IPS-20b (cell line): ENCODE data around the gene MIOX.

ENCODE experiments used
- H3K27ac ChIP-seq: one replicate; pipeline ENCODE4 v1.5.1; 2013; ENCODE audit warnings: low read length
- H3K27me3 ChIP-seq: 2 replicates; pipeline ENCODE4 v1.6.1; 2013; ENCODE audit warnings: mild to moderate bottlenecking, low read length, inconsistent platforms; ENCODE audit not compliant: insufficient read depth
- H3K36me3 ChIP-seq: 2 replicates; pipeline ENCODE4 v1.6.1; 2013; ENCODE audit warnings: low read depth, mild to moderate bottlenecking, inconsistent platforms, low read length, moderate library complexity; ENCODE audit not compliant: insufficient read depth
- H3K4me1 ChIP-seq: 2 replicates; pipeline ENCODE4 v1.6.1; 2013; ENCODE audit warnings: mild to moderate bottlenecking, control low read depth, inconsistent platforms, low read length, moderate library complexity; ENCODE audit not compliant: insufficient read depth
- H3K4me3 ChIP-seq: 2 replicates; pipeline ENCODE4 v1.5.1; 2013; ENCODE audit warnings: mild to moderate bottlenecking, low read length, inconsistent platforms
- H3K9ac ChIP-seq: 2 replicates; pipeline ENCODE4 v1.6.1; 2013; ENCODE audit warnings: low read depth, mild to moderate bottlenecking, inconsistent platforms, low read length, moderate library complexity
- H3K9me3 ChIP-seq: 2 replicates; pipeline ENCODE4 v1.6.1; 2013; ENCODE audit warnings: mild to moderate bottlenecking, low read depth, low read length, inconsistent platforms; ENCODE audit not compliant: insufficient read depth

Gene MIOX

DNA sequence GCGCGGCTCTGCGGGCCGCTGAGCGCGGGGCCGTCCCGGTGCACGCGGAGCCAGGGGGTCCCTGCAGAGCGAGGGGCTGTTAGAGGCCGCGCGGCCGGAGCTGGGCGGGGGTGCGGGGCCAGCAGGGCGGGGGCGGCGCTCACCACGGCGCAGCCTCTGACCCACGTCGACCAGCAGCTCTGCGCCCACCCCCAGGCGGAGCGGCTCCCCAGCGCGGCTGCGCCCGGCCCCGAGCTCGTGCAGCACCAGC lies 39.1 kb downstream of the MIOX start:
- Histone ChIP-seq H3K36me3 (peaks cover 35% of the 10 kb centered on the region), H3K27me3 (peaks cover 44% of the 10 kb centered on the region), H3K4me1 (peaks cover 3% of the 10 kb centered on the region; the same call in 1 of the 2 replicates), H3K9ac (peak overlapping the region; percentile 64; the same call in 1 of the 2 replicates), H3K4me3 (peak overlapping the region; percentile 77; the same call in 1 of the 2 replicates), H3K9me3 (no peaks in the 10 kb centered on the region), H3K27ac (no peak overlapping the region)

DNA sequence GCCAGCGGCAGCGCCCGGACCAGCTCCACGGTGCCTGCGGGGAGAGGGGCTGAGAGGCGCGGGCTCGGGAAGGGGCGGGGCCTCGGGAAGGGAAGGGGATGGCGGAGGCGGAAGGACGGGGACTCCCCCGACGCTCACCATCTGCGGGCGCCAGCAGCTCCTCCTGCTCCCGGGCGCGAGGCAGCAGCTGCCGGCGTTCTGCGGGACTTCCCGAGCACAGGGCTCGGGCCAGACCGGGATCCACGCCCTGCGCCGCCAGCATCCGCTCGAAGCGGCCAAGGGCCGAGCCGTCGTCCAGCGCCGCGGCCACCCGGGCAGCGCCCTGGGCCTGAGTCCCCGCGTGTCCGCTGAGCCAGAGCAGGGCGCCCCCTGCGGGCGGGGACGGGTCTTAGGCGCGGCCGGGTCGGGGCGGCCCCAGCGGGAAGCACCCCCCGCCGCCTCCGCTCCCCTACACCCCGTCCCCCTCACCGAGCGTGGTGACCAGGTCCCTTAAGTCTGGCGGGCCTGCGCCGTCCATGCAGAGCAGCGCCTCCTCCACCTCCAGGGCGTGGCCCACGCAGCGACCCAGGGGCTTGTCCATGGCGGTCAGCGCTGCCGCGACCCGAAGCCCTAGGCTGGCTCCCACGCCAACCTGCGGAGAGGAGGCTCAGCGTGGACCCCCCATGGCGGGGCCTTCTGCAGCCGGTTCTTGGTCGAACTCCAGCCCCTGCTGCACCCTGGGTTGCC lies 39.6 kb downstream of the MIOX start:
- Histone ChIP-seq H3K4me1 (peaks cover 3% of the 10 kb centered on the region; the same call in 1 of the 2 replicates), H3K4me3 (peak overlapping the region; percentile 77), H3K27ac (no peak overlapping the region), H3K9ac (peak overlapping the region; percentile 64; the same call in 1 of the 2 replicates), H3K9me3 (no peaks in the 10 kb centered on the region), H3K27me3 (peaks cover 49% of the 10 kb centered on the region), H3K36me3 (peaks cover 30% of the 10 kb centered on the region)

GRCh38 chr22:50526834-50527801 lies 40.5 kb downstream of the MIOX start:
- H3K9ac ChIP-seq: peak overlapping the region; percentile 64; the same call in 1 of the 2 replicates

DNA sequence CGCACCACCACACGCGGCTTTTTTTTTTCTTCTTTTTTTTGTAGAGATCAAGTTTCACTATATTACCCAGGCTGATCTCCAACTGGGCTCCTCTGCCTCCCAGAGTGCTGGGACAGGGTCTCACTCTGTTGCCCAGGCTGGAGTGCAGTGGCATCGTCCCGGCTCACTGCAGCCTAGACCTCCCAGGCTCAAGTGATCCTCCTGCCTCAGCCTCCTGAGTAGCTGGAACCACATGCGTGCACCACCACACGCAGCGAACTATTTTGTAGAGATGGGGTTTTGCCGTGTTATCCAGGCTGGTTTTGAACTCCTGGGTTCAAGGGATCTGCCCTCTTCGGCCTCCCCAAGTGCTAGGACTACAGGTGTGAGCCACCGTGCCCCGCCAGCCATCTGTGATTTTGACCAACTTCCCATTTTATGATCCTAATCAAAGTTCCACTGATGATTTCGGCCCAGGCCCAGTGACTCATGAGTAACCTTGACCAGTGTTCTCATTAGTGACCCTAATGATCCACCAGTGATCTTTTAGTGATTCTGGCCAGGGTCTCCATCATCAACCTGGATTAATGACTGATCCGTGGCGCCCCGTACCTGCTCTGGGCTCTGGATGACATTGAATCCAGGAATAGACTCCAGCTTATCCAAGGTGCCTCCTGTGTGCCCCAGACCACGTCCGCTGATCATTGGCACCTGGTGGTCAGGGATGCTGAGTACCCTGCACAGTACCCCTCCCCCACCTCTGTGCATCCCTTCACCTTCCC lies 41.4 kb downstream of the MIOX start:
- Histone ChIP-seq H3K36me3 (peaks cover 14% of the 10 kb centered on the region; the same call in 1 of the 2 replicates), H3K27me3 (peaks cover 67% of the 10 kb centered on the region), H3K4me1 (peaks cover 3% of the 10 kb centered on the region; the same call in 1 of the 2 replicates), H3K9me3 (no peaks in the 10 kb centered on the region), H3K27ac (no peak overlapping the region), H3K9ac (no peak overlapping the region), H3K4me3 (no peak overlapping the region)

More at GRCh38 chr22:50526834-50527801, 40.5 kb downstream of the MIOX start:
- Histone ChIP-seq H3K36me3 (peaks cover 24% of the 10 kb centered on the region), H3K27me3 (peaks cover 58% of the 10 kb centered on the region), H3K4me1 (peaks cover 3% of the 10 kb centered on the region; the same call in 1 of the 2 replicates), H3K9me3 (no peaks in the 10 kb centered on the region), H3K27ac (no peak overlapping the region), H3K4me3 (peak overlapping the region; percentile 77)

GRCh38 chr22:50528682-50529415 lies 42.2 kb downstream of the MIOX start:
- no peak overlapping the region for H3K4me3 ChIP-seq
- peaks cover 7% of the 10 kb centered on the region; the same call in 1 of the 2 replicates for H3K36me3 ChIP-seq
- no peaks in the 10 kb centered on the region for H3K9me3 ChIP-seq
- no peak overlapping the region for H3K9ac ChIP-seq
- H3K27ac ChIP-seq: no peak overlapping the region
- H3K4me1 ChIP-seq: peaks cover 3% of the 10 kb centered on the region; the same call in 1 of the 2 replicates
- peaks cover 75% of the 10 kb centered on the region for H3K27me3 ChIP-seq

DNA sequence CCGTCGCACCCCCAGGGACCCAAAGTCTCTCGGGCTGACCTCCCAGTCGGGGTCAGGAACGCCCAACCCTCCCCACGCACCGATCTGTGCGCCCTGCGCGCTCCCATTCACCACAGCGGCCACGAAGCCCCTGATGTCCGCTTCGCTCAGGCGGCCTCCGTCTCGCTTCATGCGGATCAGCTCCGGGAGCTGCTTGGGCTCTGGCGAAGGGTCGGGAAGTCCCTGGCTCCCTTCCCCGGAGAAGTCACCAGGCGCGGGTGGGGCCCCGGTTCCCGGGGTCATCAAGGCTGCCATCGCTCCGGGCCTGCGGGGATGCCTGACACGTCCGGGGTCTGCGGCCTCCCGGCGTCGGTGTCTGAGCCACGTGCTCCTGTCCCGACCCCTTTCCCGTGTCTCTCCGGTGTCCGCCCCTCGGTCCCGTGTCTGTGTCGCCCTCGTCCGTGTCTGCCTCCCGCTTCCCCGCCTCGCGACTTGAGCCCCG lies 42.8 kb downstream of the MIOX start:
- Histone ChIP-seq H3K4me1 (peaks cover 3% of the 10 kb centered on the region; the same call in 1 of the 2 replicates), H3K4me3 (no peak overlapping the region), H3K36me3 (0 out of 2 replicates have a peak, but pooled peaks cover under 1% of the 10 kb centered on the region), H3K27ac (no peak overlapping the region), H3K9ac (no peak overlapping the region), H3K9me3 (no peaks in the 10 kb centered on the region), H3K27me3 (peaks cover 76% of the 10 kb centered on the region)

GRCh38 chr22:50529897-50530579 lies 43.4 kb downstream of the MIOX start, which contains the start of gene TYMP:
Gene TYMP (minus strand): TSS chr22:50530012. CDS start chr22:50529709, 303 bp downstream.
- H3K9me3 ChIP-seq: no peaks in the 10 kb centered on the region
- H3K4me1 ChIP-seq: peaks cover 3% of the 10 kb centered on the region; the same call in 1 of the 2 replicates
- H3K27me3 ChIP-seq: peaks cover 76% of the 10 kb centered on the region
- peak within 1 kb of the TSS; percentile 61; the same call in 1 of the 2 replicates for H3K4me3 ChIP-seq
- no peaks in the 10 kb centered on the region for H3K36me3 ChIP-seq
- H3K27ac ChIP-seq: no peak within 1 kb of the TSS
- no peak within 1 kb of the TSS for H3K9ac ChIP-seq

- Histone ChIP-seq H3K4me3 (peak overlapping the region; percentile 61; the same call in 1 of the 2 replicates), H3K27ac (no peak overlapping the region), H3K27me3 (peaks cover 76% of the 10 kb centered on the region), H3K4me1 (peaks cover 3% of the 10 kb centered on the region; the same call in 1 of the 2 replicates), H3K9me3 (no peaks in the 10 kb centered on the region), H3K36me3 (no peaks in the 10 kb centered on the region), H3K9ac (no peak overlapping the region)
Measured at GRCh38 chr22:50530580-50530876, 43.9 kb downstream of the MIOX start.

DNA sequence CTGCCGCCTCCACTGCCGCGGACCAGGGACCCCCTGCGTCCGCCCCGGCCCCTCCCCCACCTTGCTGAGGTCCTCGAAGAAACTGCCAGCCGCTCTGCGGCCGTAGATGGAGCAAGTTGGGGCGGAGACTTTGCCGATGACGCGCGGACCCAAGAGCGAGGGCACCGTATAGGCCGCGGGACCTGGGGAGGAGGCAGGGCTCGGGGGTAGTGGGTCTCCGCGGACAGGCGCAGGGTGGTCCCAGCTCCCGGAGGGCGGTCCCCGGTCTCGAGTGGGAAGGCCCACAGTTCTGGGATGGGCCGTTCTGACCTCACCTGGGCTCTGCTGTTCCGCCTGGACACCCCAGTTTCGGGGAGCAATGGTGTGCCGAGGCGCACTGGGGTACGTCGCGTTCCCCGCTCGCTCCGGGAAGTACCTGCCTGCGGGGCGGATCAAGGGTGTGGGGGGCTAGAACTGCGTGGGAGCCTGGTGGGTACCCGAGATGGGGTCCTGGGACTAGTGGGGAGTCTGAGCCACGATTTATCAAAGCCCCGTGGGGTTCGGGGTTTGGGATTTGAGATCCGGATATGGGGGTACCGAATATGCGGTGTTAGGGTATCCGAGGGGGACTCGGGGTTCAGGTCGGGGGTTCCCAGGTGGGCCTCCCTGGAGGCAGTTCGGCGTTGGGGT lies 44.4 kb downstream of the MIOX start:
- Histone ChIP-seq H3K4me3 (peak overlapping the region; percentile 61), H3K4me1 (peaks cover 3% of the 10 kb centered on the region; the same call in 1 of the 2 replicates), H3K27ac (no peak overlapping the region), H3K9ac (no peak overlapping the region), H3K27me3 (peaks cover 76% of the 10 kb centered on the region), H3K36me3 (no peaks in the 10 kb centered on the region), H3K9me3 (no peaks in the 10 kb centered on the region)

- Histone ChIP-seq H3K9ac (no peak overlapping the region), H3K27me3 (peaks cover 74% of the 10 kb centered on the region), H3K27ac (no peak overlapping the region), H3K9me3 (no peaks in the 10 kb centered on the region), H3K36me3 (no peaks in the 10 kb centered on the region), H3K4me1 (peaks cover 2% of the 10 kb centered on the region; the same call in 1 of the 2 replicates), H3K4me3 (peak overlapping the region; percentile 61; the same call in 1 of the 2 replicates)
Measured at GRCh38 chr22:50531546-50531961, 44.9 kb downstream of the MIOX start.
